Measurements from ENCODE around the gene CISTR.

Gene CISTR

GRCh38 chr12:53713516-53713915 is 38.3 kb downstream of the CISTR start:
- Histone ChIP-seq H3K9ac (ENCODE audit: insufficient read length) (no peak overlapping the region), H3K36me3 (ENCODE audit: insufficient read depth, low read length) (no peaks in the 10 kb centered on the region), H3K27ac (no peak overlapping the region), H3K9me3 (ENCODE audit: low read depth, low read length) (no peaks in the 10 kb centered on the region), H3K4me3 (no peak overlapping the region)
- no peak for TF ChIP-seq FOXP2 (optimal IDR thresholded peaks at IDR 0.05; ENCODE audit: control extremely low read depth, extremely low read length, insufficient read depth)
- TF ChIP-seq EZH2 (IDR thresholded peaks at IDR 0.05), result no peak
- TF ChIP-seq POLR2AphosphoS5 (IDR thresholded peaks at IDR 0.05; ENCODE audit: borderline replicate concordance, low read depth, low read length), result no peak
- DNase-seq (ENCODE audit: low read depth, low spot score), result no peak

GRCh38 chr12:53712059-53712643 is 39.6 kb downstream of the CISTR start:
- Histone ChIP-seq H3K27ac (no peak overlapping the region), H3K36me3 (ENCODE audit: insufficient read depth, low read length) (no peaks in the 10 kb centered on the region), H3K4me3 (no peak overlapping the region), H3K9ac (ENCODE audit: insufficient read length) (no peak overlapping the region), H3K9me3 (ENCODE audit: low read depth, low read length) (no peaks in the 10 kb centered on the region)
- no peak for TF ChIP-seq FOXP2 (optimal IDR thresholded peaks at IDR 0.05; ENCODE audit: control extremely low read depth, extremely low read length, insufficient read depth)
- no peak for TF ChIP-seq POLR2AphosphoS5 (IDR thresholded peaks at IDR 0.05; ENCODE audit: borderline replicate concordance, low read depth, low read length)
- TF ChIP-seq EZH2 (IDR thresholded peaks at IDR 0.05), result no peak
- no peak for DNase-seq (ENCODE audit: low read depth, low spot score)

GRCh38 chr12:53710091-53710490 is 41.7 kb downstream of the CISTR start:
- TF ChIP-seq EZH2 (IDR thresholded peaks at IDR 0.05) (no peak), POLR2AphosphoS5 (IDR thresholded peaks at IDR 0.05; ENCODE audit: borderline replicate concordance, low read depth, low read length) (no peak), FOXP2 (optimal IDR thresholded peaks at IDR 0.05; ENCODE audit: control extremely low read depth, extremely low read length, insufficient read depth) (no peak)
- no peak overlapping the region for H3K9ac ChIP-seq (ENCODE audit: insufficient read length)
- H3K4me3 ChIP-seq, result no peak overlapping the region

GRCh38 chr12:53709671-53710070 is 42.1 kb downstream of the CISTR start:
- Histone ChIP-seq H3K36me3 (ENCODE audit: insufficient read depth, low read length) (no peaks in the 10 kb centered on the region), H3K9ac (ENCODE audit: insufficient read length) (no peak overlapping the region), H3K9me3 (ENCODE audit: low read depth, low read length) (no peaks in the 10 kb centered on the region), H3K27ac (no peak overlapping the region), H3K4me3 (no peak overlapping the region)
- no peak for DNase-seq (ENCODE audit: low read depth, low spot score)
- no peak for TF ChIP-seq FOXP2 (optimal IDR thresholded peaks at IDR 0.05; ENCODE audit: control extremely low read depth, extremely low read length, insufficient read depth)

More at GRCh38 chr12:53710091-53710490, 41.7 kb downstream of the CISTR start:
- DNase-seq (ENCODE audit: low read depth, low spot score), result no peak
- Histone ChIP-seq H3K27ac (no peak overlapping the region), H3K36me3 (ENCODE audit: insufficient read depth, low read length) (no peaks in the 10 kb centered on the region), H3K9me3 (ENCODE audit: low read depth, low read length) (no peaks in the 10 kb centered on the region)

- H3K9ac ChIP-seq (ENCODE audit: insufficient read length), result no peak overlapping the region
- no peak overlapping the region for H3K4me3 ChIP-seq
- TF ChIP-seq POLR2AphosphoS5 (IDR thresholded peaks at IDR 0.05; ENCODE audit: borderline replicate concordance, low read depth, low read length) (no peak), FOXP2 (optimal IDR thresholded peaks at IDR 0.05; ENCODE audit: control extremely low read depth, extremely low read length, insufficient read depth) (no peak), EZH2 (IDR thresholded peaks at IDR 0.05) (no peak)
- no peak for DNase-seq (ENCODE audit: low read depth, low spot score)
- no peaks in the 10 kb centered on the region for H3K36me3 ChIP-seq (ENCODE audit: insufficient read depth, low read length)
- H3K27ac ChIP-seq, result no peak overlapping the region
- H3K9me3 ChIP-seq (ENCODE audit: low read depth, low read length), result no peaks in the 10 kb centered on the region
Observed at GRCh38 chr12:53706080-53706479, 45.7 kb downstream of the CISTR start.

- Histone ChIP-seq H3K27ac (no peak overlapping the region), H3K4me3 (no peak overlapping the region), H3K9me3 (ENCODE audit: low read depth, low read length) (no peaks in the 10 kb centered on the region), H3K36me3 (ENCODE audit: insufficient read depth, low read length) (no peaks in the 10 kb centered on the region), H3K9ac (ENCODE audit: insufficient read length) (no peak overlapping the region)
- no peak for DNase-seq (ENCODE audit: low read depth, low spot score)
- no peak for TF ChIP-seq EZH2 (IDR thresholded peaks at IDR 0.05)
- no peak for TF ChIP-seq POLR2AphosphoS5 (IDR thresholded peaks at IDR 0.05; ENCODE audit: borderline replicate concordance, low read depth, low read length)
- no peak for TF ChIP-seq FOXP2 (optimal IDR thresholded peaks at IDR 0.05; ENCODE audit: control extremely low read depth, extremely low read length, insufficient read depth)
Observed at GRCh38 chr12:53703756-53704155, 48.0 kb downstream of the CISTR start.

GRCh38 chr12:53701518-53702264 is 50.1 kb downstream of the CISTR start:
- Histone ChIP-seq H3K36me3 (ENCODE audit: insufficient read depth, low read length) (no peaks in the 10 kb centered on the region), H3K9ac (ENCODE audit: insufficient read length) (no peak overlapping the region), H3K27ac (no peak overlapping the region), H3K4me3 (no peak overlapping the region), H3K9me3 (ENCODE audit: low read depth, low read length) (no peaks in the 10 kb centered on the region)
- peak; percentile 22 for DNase-seq (ENCODE audit: low read depth, low spot score)
- TF ChIP-seq EZH2 (IDR thresholded peaks at IDR 0.05) (no peak), POLR2AphosphoS5 (IDR thresholded peaks at IDR 0.05; ENCODE audit: borderline replicate concordance, low read depth, low read length) (no peak), FOXP2 (optimal IDR thresholded peaks at IDR 0.05; ENCODE audit: control extremely low read depth, extremely low read length, insufficient read depth) (no peak)

- H3K4me3 ChIP-seq, result no peak overlapping the region
- H3K36me3 ChIP-seq (ENCODE audit: insufficient read depth, low read length), result no peaks in the 10 kb centered on the region
- H3K9ac ChIP-seq (ENCODE audit: insufficient read length), result no peak overlapping the region
- no peak for DNase-seq (ENCODE audit: low read depth, low spot score)
- TF ChIP-seq EZH2 (IDR thresholded peaks at IDR 0.05) (no peak), FOXP2 (optimal IDR thresholded peaks at IDR 0.05; ENCODE audit: control extremely low read depth, extremely low read length, insufficient read depth) (no peak), POLR2AphosphoS5 (IDR thresholded peaks at IDR 0.05; ENCODE audit: borderline replicate concordance, low read depth, low read length) (no peak)
- no peaks in the 10 kb centered on the region for H3K9me3 ChIP-seq (ENCODE audit: low read depth, low read length)
- no peak overlapping the region for H3K27ac ChIP-seq
Observed at GRCh38 chr12:53700567-53700966, 51.2 kb downstream of the CISTR start.

All from SK-N-MC (cell line).